ENCODE measurements around the gene NOX5.
"Not testable (repeated sequence)": the region's sequence is repeated elsewhere in the genome, so short reads cannot be mapped to it uniquely, and the experiment has no call there.

The NOX5 gene, protein sequence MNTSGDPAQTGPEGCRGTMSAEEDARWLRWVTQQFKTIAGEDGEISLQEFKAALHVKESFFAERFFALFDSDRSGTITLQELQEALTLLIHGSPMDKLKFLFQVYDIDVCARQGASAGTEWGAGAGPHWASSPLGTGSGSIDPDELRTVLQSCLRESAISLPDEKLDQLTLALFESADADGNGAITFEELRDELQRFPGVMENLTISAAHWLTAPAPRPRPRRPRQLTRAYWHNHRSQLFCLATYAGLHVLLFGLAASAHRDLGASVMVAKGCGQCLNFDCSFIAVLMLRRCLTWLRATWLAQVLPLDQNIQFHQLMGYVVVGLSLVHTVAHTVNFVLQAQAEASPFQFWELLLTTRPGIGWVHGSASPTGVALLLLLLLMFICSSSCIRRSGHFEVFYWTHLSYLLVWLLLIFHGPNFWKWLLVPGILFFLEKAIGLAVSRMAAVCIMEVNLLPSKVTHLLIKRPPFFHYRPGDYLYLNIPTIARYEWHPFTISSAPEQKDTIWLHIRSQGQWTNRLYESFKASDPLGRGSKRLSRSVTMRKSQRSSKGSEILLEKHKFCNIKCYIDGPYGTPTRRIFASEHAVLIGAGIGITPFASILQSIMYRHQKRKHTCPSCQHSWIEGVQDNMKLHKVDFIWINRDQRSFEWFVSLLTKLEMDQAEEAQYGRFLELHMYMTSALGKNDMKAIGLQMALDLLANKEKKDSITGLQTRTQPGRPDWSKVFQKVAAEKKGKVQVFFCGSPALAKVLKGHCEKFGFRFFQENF

DNA sequence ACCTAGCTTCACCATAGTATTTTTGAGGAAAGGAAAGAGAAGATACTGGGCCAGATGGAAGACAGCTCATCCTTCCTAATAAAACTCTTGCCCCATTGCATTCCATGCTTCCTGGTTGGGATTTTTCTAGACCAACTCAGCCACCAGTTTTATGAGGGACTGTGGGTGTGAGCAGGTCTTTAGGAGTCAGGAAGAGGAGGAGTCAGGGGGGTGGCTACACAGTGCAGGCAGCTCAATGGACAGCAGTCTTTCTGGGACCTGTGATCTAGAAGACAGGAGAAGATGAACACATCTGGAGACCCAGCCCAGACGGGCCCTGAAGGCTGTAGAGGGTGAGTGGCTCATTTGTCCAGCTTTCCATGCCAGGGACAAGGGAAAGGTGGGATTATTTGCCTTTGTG is at the start of gene NOX5:
Gene NOX5 (plus strand): TSS at position 242 of the 400 bp plus-strand sequence. CDS start 41 bp downstream, at position 283.
- DNase-seq = no peak

GRCh38 chr15:68966996-68967395 is 47.5 kb upstream of the NOX5 start:
- no peak for DNase-seq

DNA sequence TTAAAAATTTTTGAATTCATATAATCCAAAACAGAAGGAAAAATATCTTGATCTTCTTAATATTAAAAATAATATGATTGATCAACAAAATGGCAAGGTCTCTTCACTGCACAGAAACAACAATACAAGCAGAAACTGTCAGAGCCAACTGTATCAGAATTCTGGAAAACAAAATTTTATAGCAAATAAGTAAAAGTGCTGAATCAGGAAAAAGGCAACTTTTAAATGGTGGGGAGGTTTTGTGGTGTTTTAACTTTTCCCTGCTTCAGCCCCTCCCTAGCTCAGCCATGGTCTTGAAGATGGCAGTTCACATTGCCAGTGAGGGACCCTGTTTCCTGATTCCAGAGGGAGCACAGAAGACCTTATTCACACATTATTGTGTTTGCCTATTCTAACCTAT is 46.5 kb upstream of the NOX5 start:
- no peak for DNase-seq

DNA sequence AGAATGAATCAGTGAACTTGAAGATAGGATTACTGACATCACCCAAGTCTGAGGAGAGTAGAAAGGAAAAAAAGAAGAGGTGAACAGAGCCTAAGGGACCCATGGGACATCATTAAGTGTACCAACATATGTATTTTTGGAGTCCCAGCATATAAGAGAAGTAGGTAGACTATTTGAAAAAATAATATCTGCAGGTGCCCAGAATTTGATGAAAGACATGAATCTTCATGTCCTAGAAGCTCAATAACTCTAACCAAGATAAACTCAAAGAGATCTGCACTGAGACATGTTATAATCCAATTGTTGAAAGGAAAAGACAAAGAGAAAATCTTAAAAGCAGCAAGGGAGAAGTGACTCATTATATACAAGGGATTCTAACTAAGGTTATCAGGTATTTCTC is 45.2 kb upstream of the NOX5 start:
- no peak for DNase-seq

DNA sequence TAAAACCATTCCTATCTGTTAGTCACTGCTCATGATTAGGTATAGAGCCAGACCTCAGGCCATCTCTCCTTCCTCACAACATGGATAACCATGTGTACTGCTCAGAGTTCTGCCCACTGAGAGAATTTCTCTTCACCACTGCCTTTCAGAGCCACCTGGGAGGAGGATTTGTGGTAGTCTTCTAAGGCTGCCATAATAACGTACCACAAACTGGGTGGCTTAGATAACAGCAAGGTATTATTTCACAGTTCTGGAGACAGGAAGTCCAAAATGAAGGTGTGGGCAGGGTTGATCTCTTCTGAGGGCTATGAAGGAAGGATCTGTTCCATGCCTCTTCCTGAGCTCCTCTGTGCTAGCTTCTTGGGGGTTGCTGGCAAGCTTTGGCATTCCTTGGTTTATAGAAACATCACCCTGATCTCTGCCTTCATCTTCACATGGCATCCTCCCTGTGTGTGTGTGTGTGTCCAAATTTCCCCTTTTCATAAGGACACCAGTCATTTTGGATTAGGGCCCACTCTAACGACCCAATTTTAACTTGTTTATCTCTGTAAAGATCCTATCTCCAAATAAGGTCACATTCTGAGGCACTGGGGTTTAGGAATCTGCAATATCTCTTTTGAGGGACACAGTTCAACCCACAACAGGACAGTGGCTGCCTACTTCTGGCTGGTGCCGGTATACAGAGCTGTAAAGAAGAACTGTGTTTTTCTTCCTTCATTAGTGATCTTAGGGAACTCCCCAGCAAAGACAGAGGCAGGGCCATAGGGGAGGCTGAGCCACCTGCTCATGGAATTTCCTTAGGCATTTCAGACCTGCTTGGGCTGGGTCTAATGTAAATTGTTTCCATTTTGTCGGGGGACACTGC is 42.1 kb upstream of the NOX5 start:
- DNase-seq = no peak

GRCh38 chr15:68975651-68976160 is 38.8 kb upstream of the NOX5 start:
- not testable (repeated sequence) for DNase-seq

DNA sequence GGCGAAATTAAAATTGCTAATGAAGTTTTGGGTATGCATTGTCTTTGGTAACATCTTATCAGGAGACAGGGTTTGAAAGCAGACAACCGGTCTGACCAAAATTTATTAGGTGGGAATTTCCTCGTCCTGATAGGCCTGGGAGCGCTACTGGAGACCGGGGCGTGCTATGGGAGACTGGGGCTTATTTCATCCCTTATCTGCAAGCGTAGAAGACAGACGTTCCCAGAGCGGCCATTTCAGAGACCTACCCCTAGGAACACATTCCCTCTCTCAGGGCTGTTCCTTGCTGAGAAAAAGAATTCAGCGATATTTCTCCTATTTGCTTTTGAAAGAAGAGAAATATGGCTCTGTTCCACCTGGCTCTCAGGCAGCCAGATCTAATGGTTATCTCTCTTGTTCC is 37.1 kb upstream of the NOX5 start:
- not testable (repeated sequence) for DNase-seq

DNA sequence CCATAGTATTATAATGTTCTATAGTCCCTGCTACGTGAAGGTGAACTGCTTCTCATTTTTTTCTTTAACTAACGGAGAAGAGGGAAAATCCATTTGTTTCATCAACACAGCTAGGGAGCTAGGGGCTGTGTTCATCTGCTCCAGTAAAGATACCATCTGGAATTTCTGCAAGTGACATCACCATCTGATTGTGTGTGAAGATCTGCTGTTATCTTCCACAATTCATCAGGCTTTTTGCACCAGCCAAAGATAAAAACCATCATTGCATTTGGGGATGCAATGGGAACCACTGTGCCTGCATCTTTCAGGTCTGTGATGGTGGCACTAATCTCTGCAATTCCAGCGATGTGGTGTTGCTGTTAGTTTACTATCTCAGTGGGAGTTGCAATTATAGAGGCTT is 35.5 kb upstream of the NOX5 start:
- no peak for DNase-seq

DNA sequence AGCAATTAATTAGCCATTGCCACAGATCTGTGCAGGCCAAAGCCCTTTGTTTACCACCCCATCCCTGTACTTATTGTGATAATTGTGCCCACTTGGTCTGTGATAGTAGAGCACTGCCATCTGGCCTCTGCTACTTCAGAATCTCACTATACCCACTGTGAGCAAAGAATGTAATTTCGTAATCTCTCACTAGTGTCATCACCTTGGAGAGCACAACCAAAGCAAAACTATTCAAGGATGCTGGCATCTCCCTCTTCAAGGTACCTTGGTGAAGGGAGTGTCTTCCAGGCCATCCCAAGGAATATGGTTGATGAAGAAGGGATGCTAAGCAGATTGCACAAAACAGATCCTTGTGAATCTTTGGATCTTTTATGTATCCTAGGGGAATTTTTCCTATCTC is 34.7 kb upstream of the NOX5 start:
- DNase-seq = no peak

DNA sequence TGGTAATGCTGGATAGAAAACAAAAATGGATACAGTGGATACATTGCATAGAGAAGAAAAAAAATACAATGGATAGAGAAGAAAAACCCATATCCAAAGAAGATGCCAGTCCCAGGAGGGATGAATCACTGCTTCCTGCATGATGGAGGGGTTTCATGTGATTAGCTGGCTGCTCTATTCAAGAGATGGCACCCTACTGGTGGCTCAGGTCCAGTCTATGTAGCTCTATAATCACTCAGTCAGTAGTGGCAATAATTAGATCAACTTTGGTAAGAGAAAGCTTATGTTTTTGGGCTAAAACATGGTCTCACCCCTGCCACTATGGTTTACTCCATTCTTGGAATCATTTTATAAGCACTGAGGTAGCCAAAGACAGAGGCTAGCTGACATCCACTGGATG is 33.7 kb upstream of the NOX5 start:
- no peak for DNase-seq

DNA sequence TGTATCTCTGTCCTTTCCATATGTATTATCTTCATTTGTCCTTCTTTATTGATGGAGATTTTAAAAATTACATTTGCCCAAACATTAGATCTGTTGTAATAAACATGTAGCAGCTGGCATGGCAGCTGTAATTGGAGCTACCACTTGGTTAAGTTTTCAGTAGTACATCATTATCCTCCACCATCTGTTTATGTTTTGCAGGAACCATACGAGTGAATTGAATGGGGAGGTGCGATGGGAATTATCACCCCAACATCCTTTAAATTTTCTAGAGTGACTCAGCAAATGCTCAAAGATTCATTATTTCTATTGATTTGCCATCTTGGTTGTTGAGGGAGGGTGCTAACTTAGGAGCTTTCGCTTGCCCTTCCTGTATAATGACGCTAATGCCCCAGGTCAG is 32.6 kb upstream of the NOX5 start:
- no peak for DNase-seq

- DNase-seq = no peak
Measured at GRCh38 chr15:68982976-68983563, 31.4 kb upstream of the NOX5 start.

GRCh38 chr15:68983961-68984481 is 30.5 kb upstream of the NOX5 start:
- no peak for DNase-seq

- DNase-seq = no peak
Measured at GRCh38 chr15:68984586-68984985, 29.9 kb upstream of the NOX5 start.

DNA sequence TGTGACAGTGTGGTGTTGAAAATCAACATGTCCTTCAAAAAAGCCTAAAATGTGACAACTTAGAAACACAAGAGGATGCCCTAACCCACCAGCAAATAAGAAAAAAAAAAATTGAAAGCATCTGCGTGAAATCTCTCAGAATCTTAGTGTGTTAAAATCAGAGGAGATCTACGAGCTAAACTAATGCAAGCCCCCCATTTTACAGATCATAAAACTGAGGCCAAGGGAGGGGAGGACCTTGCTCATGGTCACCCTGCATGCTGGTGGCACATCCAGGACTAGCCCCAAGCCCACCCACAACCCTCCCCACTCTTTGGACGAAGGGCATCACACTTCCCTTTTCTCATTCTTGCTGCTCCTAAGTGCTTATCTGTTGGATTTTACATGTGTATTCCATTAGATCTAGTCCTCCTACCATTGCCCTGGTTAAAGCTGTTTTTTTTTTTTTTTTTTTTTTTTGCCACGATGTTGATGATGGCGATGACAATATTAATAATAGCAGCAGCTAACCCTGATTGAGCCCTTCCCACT is 29.1 kb upstream of the NOX5 start:
- no peak for DNase-seq

DNA sequence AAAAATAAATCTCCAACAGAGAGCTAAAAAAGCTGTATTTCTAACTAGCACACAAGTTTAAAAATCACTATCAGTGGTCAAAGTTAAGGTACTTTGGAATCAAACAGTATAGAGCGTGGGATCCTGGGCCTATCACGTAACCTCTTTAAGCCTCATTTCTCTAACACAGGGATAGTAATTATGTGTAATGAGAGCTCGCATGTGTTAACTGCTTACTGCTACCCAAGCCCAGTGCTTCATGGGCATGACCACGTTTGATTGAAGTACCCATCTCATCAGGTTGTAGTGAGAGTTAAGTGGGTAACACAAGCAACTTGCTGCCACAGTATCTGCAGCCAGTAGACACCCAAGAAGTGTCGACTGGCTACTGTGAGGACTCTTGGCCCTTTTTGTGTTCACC is 28.2 kb upstream of the NOX5 start:
- DNase-seq = no peak

- DNase-seq = no peak
Measured at GRCh38 chr15:68987120-68987519, 27.4 kb upstream of the NOX5 start.

GRCh38 chr15:68987676-68988075 is 26.8 kb upstream of the NOX5 start:
- no peak for DNase-seq

- DNase-seq = no peak
Measured at GRCh38 chr15:68989541-68990230, 24.8 kb upstream of the NOX5 start.

GRCh38 chr15:68990231-68990991 is 24.1 kb upstream of the NOX5 start:
- no peak for DNase-seq

Measured in activated T-cell treated with anti-CD3 and anti-CD28 coated beads, Interleukin-2, amount 50 U/mL, for 48 hours (primary cell).